Activated CD4-positive, alpha-beta T cell treated with anti-CD3 and anti-CD28 coated beads, Interleukin-2, Interleukin-6, amounts not matched to agents 100 ng/mL and 50 ng/mL, durations not matched to agents 16 hours and 8 hours (primary cell): ENCODE measurements around the gene PTGES2.

Experiments used
- DNase-seq: peaks from one replicate; pipeline ENCODE4 v3.0.0-alpha.2; 2020

The PTGES2 gene

DNA sequence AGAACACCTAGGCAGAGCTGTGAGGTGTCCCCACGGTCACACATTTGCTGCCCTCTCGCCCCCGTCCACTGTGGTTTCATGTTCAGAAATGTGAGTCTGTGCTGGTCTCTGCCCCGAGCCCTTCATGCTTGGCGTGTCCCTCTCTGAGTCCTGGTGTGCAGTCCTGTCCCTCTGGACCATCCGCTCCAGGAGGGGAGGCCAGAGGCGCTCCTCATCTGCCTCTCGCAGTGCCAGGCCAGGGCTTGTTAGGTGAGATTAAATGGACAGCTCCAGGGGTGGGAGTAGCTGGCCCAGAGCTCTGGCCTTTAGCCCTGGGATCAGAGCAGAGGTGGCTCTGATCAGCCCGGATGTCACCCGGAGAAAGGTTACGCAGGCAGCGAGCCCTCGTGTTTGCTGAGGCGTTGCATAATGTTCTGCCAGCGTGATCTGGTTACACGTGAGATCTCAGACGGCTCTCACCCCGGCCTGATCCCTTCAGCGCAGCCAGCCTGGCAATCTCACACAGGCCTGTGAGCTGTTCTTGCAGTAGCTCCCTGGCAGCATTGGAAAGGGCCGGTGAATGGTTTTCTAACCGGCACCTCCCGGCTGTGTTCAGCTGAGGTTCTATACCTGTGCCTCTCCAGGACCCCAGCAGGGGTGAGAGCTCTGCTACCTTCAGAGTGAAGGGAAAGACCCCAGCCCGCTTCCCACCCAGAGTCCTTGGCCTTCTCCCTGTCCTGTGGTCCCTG is 24.5 kb downstream of the PTGES2 start:
- DNase-seq: no peak

GRCh38 chr9:128102196-128102595 is 25.3 kb downstream of the PTGES2 start:
- DNase-seq: no peak

GRCh38 chr9:128101690-128102089 is 25.8 kb downstream of the PTGES2 start:
- no peak for DNase-seq

DNA sequence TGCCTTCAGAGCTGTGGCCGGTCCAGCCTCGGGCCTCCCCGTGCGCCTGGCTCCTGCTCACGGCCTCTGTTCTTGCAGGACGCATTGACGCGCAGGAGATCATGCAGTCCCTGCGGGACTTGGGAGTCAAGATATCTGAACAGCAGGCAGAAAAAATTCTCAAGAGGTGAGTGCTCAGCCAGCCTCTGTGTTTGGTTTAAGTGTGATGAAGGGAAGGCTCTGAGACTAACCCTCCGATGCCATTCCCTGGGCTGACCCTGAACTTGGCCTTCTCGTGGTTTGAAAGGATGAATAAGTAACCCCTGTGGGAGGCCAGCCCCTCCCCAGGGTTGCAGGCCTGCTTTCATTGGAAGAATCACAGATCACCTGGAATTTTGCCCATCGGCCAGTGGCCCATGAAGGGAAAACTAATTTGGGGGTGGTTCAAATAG is 26.3 kb downstream of the PTGES2 start:
- no peak for DNase-seq

- DNase-seq: no peak
Measured at GRCh38 chr9:128100581-128100980, 26.9 kb downstream of the PTGES2 start.

DNA sequence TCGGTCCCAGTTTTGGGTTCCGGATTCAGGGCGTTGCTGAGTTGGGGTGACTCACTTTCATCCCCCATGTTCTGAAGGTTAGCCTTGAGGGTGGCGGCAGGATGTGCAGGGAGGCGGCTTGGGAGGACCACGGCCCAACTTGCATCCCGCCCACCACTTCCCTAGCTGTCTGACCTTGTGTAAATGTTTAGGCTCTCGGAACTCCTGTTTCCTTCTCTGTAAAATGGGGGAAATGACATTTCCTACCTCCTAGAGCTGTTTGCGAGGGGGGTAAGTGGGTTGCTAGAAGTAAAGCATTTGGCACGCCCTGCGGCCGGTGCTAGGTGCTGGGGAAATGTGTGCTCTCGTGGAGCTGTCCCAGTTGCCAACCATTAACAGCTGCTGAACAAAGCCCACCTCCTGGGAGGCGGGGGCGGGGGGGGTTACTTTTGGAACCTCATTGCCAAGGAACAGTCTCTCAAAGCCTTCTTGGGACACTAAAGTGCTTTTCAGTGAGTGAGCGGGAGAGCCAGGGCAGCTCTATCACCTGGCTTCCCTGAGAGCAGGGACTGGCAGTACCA is 27.5 kb downstream of the PTGES2 start:
- DNase-seq: no peak

DNA sequence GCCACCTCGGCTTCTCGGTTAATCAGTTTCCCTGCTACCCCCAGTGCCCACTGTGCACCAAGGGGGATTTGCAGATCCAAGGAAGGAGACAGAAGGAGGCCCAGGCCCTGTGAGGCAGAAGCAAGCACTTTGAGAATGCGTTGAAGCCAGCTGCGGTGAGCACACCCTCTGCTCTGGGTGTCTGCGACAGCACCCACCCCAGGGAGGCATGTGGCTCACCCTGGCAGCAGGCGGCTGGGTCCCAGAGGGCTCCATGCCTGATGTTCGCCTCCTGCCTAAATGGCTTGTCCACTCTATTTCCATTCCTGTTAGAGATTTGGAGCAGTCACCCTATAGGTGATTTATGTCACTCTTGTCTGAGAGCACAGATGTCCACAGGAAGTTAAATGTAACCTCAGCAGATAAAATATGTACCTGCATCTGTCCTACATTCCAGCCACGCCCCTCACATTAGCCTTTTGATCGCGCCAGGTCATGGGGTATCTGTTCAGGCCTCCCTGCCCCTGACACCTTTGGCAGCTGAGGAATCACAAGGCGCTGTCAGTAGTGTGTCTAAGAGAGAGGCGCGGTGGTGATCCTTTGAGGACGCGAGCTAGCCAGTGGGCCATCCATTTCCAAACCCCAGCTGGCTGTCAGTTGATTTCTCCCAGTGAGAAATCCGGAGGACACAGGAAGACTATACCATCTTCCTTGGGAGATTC is 28.1 kb downstream of the PTGES2 start:
- DNase-seq: no peak

DNA sequence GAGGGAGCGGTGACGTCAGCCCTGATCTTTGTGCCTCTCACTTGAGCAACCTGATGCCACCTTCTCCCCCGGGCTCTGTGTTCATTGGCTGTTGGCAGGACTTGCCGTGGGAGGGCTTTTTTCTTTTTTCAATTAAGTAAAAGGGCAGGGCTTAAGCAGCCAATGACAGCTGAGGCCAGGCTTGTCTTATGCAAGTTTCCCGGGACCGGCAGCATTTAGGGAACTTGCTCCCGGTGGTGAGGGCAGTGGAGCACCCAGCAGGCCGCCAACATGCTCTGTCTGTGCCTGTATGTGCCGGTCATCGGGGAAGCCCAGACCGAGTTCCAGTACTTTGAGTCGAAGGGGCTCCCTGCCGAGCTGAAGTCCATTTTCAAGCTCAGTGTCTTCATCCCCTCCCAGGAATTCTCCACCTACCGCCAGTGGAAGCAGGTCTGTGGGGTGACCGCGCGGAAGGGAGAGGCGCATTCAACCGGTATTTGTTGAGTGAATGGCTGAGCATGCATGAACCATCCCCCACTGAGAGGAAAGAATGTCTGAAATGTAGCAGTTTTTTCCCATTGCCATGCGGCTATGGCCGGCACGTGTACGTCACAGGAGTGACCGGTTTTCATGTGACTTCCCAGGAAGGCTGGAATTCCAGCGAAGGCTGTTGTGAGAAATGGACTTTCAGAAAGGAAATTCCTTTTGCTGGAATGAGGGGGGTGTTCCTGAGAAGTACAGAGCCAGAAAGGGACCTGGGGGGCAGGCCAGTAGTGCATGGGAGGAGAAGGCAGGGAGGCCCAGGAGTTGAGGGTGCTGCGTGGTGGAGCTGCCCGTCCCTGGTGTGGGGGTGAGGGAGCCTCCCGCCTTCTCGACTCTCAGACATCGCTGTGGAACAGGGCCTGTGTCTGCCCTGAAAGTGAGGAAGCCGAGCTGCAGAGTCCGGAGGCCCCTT is 29.0 kb downstream of the PTGES2 start:
- peak; percentile 46 for DNase-seq

DNA sequence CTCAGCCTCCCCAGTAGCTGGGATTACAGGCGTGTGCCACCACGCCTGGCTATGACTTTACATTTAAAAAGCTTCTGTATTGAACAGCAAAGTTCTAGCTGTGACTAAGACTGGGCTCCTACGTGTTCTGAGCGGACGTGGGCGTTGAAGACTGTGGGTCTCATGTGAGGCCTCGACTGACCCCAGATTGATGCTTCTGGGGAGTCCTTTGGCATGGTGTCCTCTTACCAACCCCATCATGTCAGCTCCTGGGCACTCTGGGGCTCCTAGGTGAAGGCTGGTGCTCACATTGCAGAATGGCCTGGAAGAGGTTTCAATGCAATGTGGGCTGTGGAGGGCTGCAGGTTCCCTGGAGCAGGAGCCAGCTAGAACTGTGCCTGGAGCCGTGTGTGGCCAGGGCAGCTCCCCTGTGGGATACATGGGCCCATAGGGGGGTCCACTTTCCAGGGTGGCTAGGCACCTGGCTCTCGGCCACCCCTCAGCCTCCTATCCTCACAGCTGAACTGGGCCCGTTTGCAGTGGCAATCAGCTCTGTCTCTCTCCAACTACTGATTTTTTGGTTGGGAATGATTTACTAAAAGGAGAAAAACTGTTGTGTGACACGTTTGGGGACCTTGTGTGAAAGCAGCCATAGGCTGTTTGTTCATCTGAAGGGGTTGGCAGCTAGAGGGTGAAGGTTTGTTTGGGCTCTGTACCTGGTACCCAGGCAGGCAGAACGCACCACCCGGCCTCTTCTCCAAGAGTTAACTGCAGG is 29.8 kb downstream of the PTGES2 start:
- no peak for DNase-seq

DNA sequence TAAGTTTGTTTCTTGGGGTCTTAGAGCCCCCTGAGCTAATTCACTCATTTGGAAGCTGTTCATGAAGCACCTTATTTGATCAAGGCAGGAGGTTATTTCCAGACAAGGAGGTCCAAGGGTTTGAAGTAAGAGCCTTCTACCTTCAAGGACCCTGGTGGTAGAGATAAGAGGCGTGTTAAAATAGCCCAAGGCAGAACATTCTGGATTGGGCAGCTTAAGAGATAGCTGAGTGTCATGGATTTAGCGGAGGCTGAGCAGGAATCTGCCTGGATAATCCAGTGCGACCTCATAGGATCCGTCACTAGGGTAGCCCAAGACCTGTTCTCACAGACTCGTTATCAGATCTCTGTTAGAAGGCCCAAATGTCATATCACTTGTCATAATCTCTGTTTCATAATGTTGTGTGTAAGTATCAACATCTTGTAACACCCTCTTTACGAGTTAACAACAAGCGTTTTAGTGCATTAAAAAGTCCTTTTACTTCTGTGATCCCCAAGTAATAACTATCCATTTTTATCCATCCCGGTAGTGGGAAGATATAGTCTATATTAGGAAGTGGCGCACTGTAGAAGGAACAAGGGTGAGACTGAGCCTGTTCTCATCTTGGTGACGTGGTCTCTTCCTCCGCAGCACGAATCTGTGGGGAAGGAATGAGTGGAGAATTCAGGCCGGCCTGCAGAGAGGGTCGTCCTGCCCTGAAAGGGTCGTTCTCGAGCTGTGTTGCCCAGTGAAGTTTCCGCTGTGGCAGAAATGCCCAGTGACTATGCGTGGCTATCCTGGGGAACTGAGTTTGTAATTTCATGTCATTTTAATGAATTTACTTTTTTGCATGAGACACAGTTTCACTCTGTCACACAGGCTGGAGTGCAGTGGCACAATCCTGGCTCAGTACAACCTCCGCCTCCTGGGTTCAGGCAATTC is 30.7 kb downstream of the PTGES2 start:
- DNase-seq: no peak

GRCh38 chr9:128094950-128095544 is 32.5 kb downstream of the PTGES2 start:
- DNase-seq: no peak

GRCh38 chr9:128094166-128094949 is 33.2 kb downstream of the PTGES2 start:
- DNase-seq: peak; percentile 87

GRCh38 chr9:128093011-128093410 is 34.5 kb downstream of the PTGES2 start:
- DNase-seq: no peak

GRCh38 chr9:128092199-128092977 is 35.1 kb downstream of the PTGES2 start:
- DNase-seq: no peak

GRCh38 chr9:128091571-128091970 is 36.0 kb downstream of the PTGES2 start:
- DNase-seq: no peak

GRCh38 chr9:128091144-128091543 is 36.4 kb downstream of the PTGES2 start:
- no peak for DNase-seq

DNA sequence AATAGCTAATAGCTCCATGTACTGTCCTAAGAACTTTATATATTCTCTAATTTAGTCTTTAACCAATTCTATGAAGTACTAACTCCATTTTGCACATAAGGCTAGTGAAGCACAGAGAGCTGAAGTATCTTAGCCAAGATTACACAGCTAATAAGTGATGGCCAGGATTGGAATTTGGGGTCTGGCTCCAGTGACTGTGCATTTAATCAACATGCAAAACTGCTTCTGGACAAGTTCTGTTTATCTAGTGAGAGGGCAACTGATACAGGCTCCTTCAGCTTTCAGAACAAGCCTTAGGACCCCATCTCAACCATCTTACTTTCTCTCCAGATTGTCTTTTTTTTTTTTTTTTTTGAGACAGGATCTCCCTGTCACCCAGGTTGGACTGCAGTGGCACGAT is 38.2 kb downstream of the PTGES2 start:
- DNase-seq: no peak

DNA sequence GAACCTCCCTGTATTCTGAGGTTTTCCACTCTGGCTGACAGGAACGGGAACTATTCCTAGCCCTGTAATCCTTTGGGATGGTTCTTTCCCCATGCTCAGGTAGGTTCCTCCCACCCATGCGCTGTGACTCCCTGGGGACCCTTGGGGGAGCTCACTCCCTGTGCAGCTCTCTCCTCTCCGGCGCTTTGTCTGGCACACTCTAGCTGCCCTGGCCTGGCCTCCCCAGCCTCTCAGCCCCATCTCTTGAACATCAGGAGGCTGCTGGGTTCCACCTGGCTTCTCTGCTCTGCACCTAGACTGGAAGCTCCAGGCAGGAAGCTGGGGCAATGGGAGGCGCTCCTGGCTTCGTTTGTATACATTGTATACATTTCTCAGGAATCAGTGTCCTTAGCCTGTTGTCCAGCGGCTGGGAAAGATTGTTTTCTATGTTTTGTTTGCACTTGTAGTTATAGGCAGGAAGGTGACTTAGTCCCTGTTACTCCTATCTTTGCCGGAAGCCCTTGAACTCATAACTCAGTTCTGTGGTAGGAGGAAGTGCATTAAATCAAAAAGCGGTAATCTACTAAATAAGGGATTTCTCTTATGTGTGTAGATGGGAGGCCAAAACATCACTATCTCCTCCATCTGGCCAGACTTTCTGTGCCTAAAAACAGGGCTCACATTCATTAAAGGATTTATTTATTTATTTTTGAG is 39.1 kb downstream of the PTGES2 start:
- no peak for DNase-seq
